ENCODE data around the gene RELN.

- TF ChIP-seq EZH2 (IDR thresholded peaks at IDR 0.05; ENCODE audit: borderline replicate concordance, low read length) (no peak), CTCF (IDR thresholded peaks at IDR 0.05; ENCODE audit: low read length) (no peak)
Measured at GRCh38 chr7:103985565-103986126, 3.8 kb downstream of the RELN start.

Measured in OCI-LY1 (cell line).